Natural killer cell (primary cell): ENCODE data around the gene RYR1. TPM values are rescaled to one million over a fixed set of nuclear protein-coding genes. Genes with fewer than 3 reads are reported as not detected.

Experiments used
- ATAC-seq, 3 donors: fragments of 150-1000 bp in 2 of 3; fragments of 200-7000 bp in 1 of 3; cut with Tn5 transposase; 1 replicate in 1 of 3; 2 replicates in 2 of 3; pipeline ENCODE4 v1.10.0; 2021; ENCODE audit warnings: mild to moderate bottlenecking in 2 of 3, moderate library complexity in 2 of 3
- DNase-seq, 2 donors: peaks; one replicate each; pipeline versions ENCODE4 v3.0.0 to v3.0.0-alpha.2; 2013 to 2021; ENCODE audit warnings: mixed read lengths in 1 of 2
- H3K27ac ChIP-seq: one replicate; pipeline ENCODE4 v1.5.1; 2013; ENCODE audit warnings: mild to moderate bottlenecking, low read length
- H3K27me3 ChIP-seq: one replicate; pipeline ENCODE4 v1.6.1; 2013; ENCODE audit warnings: low read length; ENCODE audit not compliant: control insufficient read depth, insufficient read depth
- H3K36me3 ChIP-seq: one replicate; pipeline ENCODE4 v1.6.1; 2013; ENCODE audit warnings: low read length; ENCODE audit not compliant: control insufficient read depth, insufficient read depth
- H3K4me1 ChIP-seq: one replicate; pipeline ENCODE4 v1.6.1; 2013; ENCODE audit warnings: low read length; ENCODE audit not compliant: control insufficient read depth, insufficient read depth
- H3K4me3 ChIP-seq: one replicate; pipeline ENCODE4 v1.5.1; 2013; ENCODE audit warnings: low read length
- H3K9me3 ChIP-seq: one replicate; pipeline ENCODE4 v1.6.1; 2013; ENCODE audit warnings: low read length; ENCODE audit not compliant: control insufficient read depth, insufficient read depth
- H3K27ac Mint-ChIP-seq, 2 donors: one replicate each; pipeline ENCODE4 v1.8.0; 2022; ENCODE audit warnings: mild to moderate bottlenecking in 2 of 2, mixed read lengths in 2 of 2, moderate library complexity in 1 of 2
- H3K27me3 Mint-ChIP-seq, 2 donors: one replicate each; pipeline ENCODE4 v1.8.0; 2022; ENCODE audit warnings: low read depth in 2 of 2, mixed read lengths in 2 of 2
- H3K36me3 Mint-ChIP-seq: one replicate; pipeline ENCODE4 v1.8.0; 2022; ENCODE audit warnings: mixed read lengths
- H3K4me1 Mint-ChIP-seq, 2 donors: one replicate each; pipeline ENCODE4 v1.8.0; 2022; ENCODE audit warnings: mixed read lengths in 2 of 2
- H3K4me3 Mint-ChIP-seq: one replicate; pipeline ENCODE4 v1.8.0; 2022; ENCODE audit warnings: mild to moderate bottlenecking, moderate library complexity, mixed read lengths
- H3K9me3 Mint-ChIP-seq, 2 donors: one replicate each; pipeline ENCODE4 v1.8.0; 2022; ENCODE audit warnings: mixed read lengths in 2 of 2
- CTCF ChIP-seq: fragments of 200-600 bp; IDR thresholded peaks from one replicate; pipeline ENCODE4 v1.8.0; 2022; ENCODE audit warnings: antibody characterized with exemption
- WGBS: methylation state at CpG from one replicate; pipeline ENCODE4 v1.1.7; 2013; ENCODE audit warnings: missing lambda C conversion rate; ENCODE audit not compliant: insufficient coverage; 5-methylcytosine and 5-hydroxymethylcytosine counted together
- intact Hi-C: fragments of 100-400 bp; cut with micrococcal nuclease; formaldehyde crosslinking; loops from one replicate; pipeline ENCODE4 v1.14.2; 2022
- total RNA-seq, 4 donors: library from RNA; stranded (reverse); fragments of 120-200 nt in 1 of 4; gene quantifications; one replicate each; pipeline versions ENCODE4 v1.2.3 to v1.2.4, GENCODE V29; 2013 to 2022

RYR1 gene
- total RNA-seq, 3 donors from 2014 or later (not counting 1 experiment from before 2014, with no cell fraction given) = 0.05 to 1.0 (median 0.65) TPM

DNA sequence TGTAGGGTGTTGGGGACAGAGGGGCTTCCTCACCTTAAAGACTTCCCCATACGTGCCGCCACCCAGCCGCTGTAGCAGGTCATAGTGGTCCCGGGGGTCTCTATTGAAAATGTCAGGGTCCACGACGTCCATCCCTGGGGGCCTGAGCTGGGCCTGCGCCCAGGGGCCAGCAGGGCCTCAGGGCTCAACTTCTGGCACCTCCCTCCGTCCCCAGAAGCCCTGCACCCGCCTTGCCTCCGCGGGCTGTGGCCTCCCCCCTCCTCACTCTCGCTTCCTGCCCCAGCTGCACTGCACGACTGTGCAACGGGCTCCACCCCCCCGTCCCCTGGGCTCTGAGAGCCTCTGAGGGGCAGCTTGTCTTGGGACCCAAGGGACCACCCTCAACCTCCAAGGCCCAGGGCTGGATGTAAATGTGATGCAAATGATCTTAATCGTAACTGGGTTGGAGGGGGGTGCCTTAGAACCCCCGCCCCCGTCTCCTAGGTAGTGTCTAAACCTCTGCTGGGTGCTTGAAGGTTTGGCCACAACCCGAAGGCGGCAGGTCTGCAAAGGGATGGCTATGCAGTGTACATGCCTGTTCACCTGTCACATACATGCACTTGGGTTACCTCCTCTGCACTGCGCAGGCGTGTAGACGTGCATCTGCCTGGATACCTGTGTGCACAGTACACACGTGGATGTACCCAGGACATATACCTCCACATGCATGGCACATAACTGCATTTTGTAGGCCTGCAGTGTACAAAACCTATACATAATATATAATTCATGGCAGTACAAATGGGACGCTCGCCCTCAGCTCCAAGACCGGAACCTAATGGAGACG is 184.5 kb downstream of the RYR1 start, which contains the start of gene MAP4K1:
Gene MAP4K1, minus strand, starts transcription at position 190 of the 826 bp plus-strand sequence. Its CDS starts 58 bp downstream, at position 132.
- Mint-ChIP-seq H3K36me3 (no peaks in the 10 kb centered on the region), H3K27me3 (no peaks in the 10 kb centered on the region), H3K9me3 (no peaks in the 10 kb centered on the region), H3K4me3 (peak within 1 kb of the TSS; percentile 100), H3K4me1 (peaks cover 41 to 63% of the 10 kb centered on the region in 2 donors), H3K27ac (peak within 1 kb of the TSS; percentile 98)
- ATAC-seq = peak; percentile 65 to 72 (median 70)
- WGBS = 2% methylated on average over 28 of the region's 28 CpGs
- DNase-seq = peak; percentile 51 to 80
- H3K27me3 ChIP-seq = no peaks in the 10 kb centered on the region
- peak within 1 kb of the TSS; percentile 87 for H3K4me3 ChIP-seq
- no peaks in the 10 kb centered on the region for H3K9me3 ChIP-seq
- peak within 1 kb of the TSS; percentile 76 for H3K27ac ChIP-seq
- peaks cover 22% of the 10 kb centered on the region for H3K36me3 ChIP-seq
- peaks cover 52% of the 10 kb centered on the region for H3K4me1 ChIP-seq
- TF ChIP-seq CTCF = no peak
- intact Hi-C loops = no loop called here

GRCh38 chr19:38618590-38619360 is 185.3 kb downstream of the RYR1 start, which contains the start of gene EIF3K:
EIF3K (plus strand) TSS chr19:38619188; CDS start chr19:38619269, 81 bp downstream.
- Histone ChIP-seq H3K9me3 (no peaks in the 10 kb centered on the region), H3K36me3 (peaks cover 26% of the 10 kb centered on the region), H3K27me3 (no peaks in the 10 kb centered on the region), H3K4me1 (peaks cover 51% of the 10 kb centered on the region), H3K4me3 (peak within 1 kb of the TSS; percentile 87), H3K27ac (peak within 1 kb of the TSS; percentile 80)
- peak; percentile 68 to 89 (median 81) for ATAC-seq
- intact Hi-C loops = no loop called here
- WGBS = under 1% methylated on average over 64 of the region's 64 CpGs
- Mint-ChIP-seq H3K4me1 (peaks cover 41 to 58% of the 10 kb centered on the region in 2 donors), H3K27ac (peak within 1 kb of the TSS; percentile 98), H3K4me3 (peak within 1 kb of the TSS; percentile 100), H3K36me3 (no peaks in the 10 kb centered on the region), H3K27me3 (no peaks in the 10 kb centered on the region), H3K9me3 (no peaks in the 10 kb centered on the region)
- peak; percentile 98 to 100 for DNase-seq
- TF ChIP-seq CTCF = no peak

- Mint-ChIP-seq H3K36me3 (no peaks in the 10 kb centered on the region), H3K4me1 (peaks cover 41 to 56% of the 10 kb centered on the region in 2 donors)
These were observed 186.1 kb downstream of the RYR1 start for GRCh38 chr19:38619361-38620174.

More at GRCh38 chr19:38619361-38620174, 186.1 kb downstream of the RYR1 start:
- Mint-ChIP-seq H3K4me3 (peak overlapping the region; percentile 100), H3K27ac (peak overlapping the region; percentile 98), H3K27me3 (no peaks in the 10 kb centered on the region), H3K9me3 (no peaks in the 10 kb centered on the region)
- H3K9me3 ChIP-seq = no peaks in the 10 kb centered on the region
- TF ChIP-seq CTCF = no peak
- 18% methylated on average over 21 of the region's 21 CpGs for WGBS
- H3K4me1 ChIP-seq = peaks cover 44% of the 10 kb centered on the region
- DNase-seq = no peak
- H3K27me3 ChIP-seq = no peaks in the 10 kb centered on the region
- peak overlapping the region; percentile 87 for H3K4me3 ChIP-seq
- peaks cover 34% of the 10 kb centered on the region for H3K36me3 ChIP-seq
- ATAC-seq = no peak
- intact Hi-C loops = no loop called here
- peak overlapping the region; percentile 80 for H3K27ac ChIP-seq
